Measurements from ENCODE around the gene RPH3AL.
"Not testable (repeated sequence)": the region's sequence is repeated elsewhere in the genome, so short reads cannot be mapped to it uniquely, and the experiment has no call there.

The RPH3AL gene

GRCh38 chr17:178292-179065, 174.1 kb downstream of the RPH3AL start:
- no peaks in the 10 kb centered on the region for H3K36me3 ChIP-seq (ENCODE audit: control insufficient read depth, insufficient read depth, low read length)
- peaks cover 7% of the 10 kb centered on the region for H3K4me1 ChIP-seq (ENCODE audit: control insufficient read depth, insufficient read depth, low read length)
- no peak overlapping the region for H3K27ac ChIP-seq (ENCODE audit: insufficient read depth, low read depth, low read length, poor library complexity, severe bottlenecking)
- peaks cover 63% of the 10 kb centered on the region for H3K27me3 ChIP-seq (ENCODE audit: control insufficient read depth, insufficient read depth, low read length, poor library complexity, severe bottlenecking)
- no peak overlapping the region for H3K4me3 ChIP-seq (ENCODE audit: insufficient read depth, low read depth, low read length)
- 93% methylated on average over 12 of the region's 12 CpGs for WGBS, 2 experiments
- no peaks in the 10 kb centered on the region for H3K9me3 ChIP-seq (ENCODE audit: control insufficient read depth, low read length)

GRCh38 chr17:177762-178161, 174.8 kb downstream of the RPH3AL start:
- Histone ChIP-seq H3K4me3 (ENCODE audit: insufficient read depth, low read depth, low read length) (no peak overlapping the region), H3K27ac (ENCODE audit: insufficient read depth, low read depth, low read length, poor library complexity, severe bottlenecking) (no peak overlapping the region), H3K36me3 (ENCODE audit: control insufficient read depth, insufficient read depth, low read length) (no peaks in the 10 kb centered on the region), H3K4me1 (ENCODE audit: control insufficient read depth, insufficient read depth, low read length) (peaks cover 7% of the 10 kb centered on the region), H3K27me3 (ENCODE audit: control insufficient read depth, insufficient read depth, low read length, poor library complexity, severe bottlenecking) (peaks cover 56% of the 10 kb centered on the region), H3K9me3 (ENCODE audit: control insufficient read depth, low read length) (no peaks in the 10 kb centered on the region)
- 91 to 92% methylated on average over 6 of the region's 6 CpGs for WGBS, 2 experiments

- H3K4me1 ChIP-seq (ENCODE audit: control insufficient read depth, insufficient read depth, low read length): peaks cover 7% of the 10 kb centered on the region
- no peaks in the 10 kb centered on the region for H3K36me3 ChIP-seq (ENCODE audit: control insufficient read depth, insufficient read depth, low read length)
- no peak overlapping the region for H3K4me3 ChIP-seq (ENCODE audit: insufficient read depth, low read depth, low read length)
- WGBS, 2 experiments: 81 to 84% methylated on average over 3 of the region's 3 CpGs
- H3K27me3 ChIP-seq (ENCODE audit: control insufficient read depth, insufficient read depth, low read length, poor library complexity, severe bottlenecking): peaks cover 49% of the 10 kb centered on the region
- H3K9me3 ChIP-seq (ENCODE audit: control insufficient read depth, low read length): no peaks in the 10 kb centered on the region
- no peak overlapping the region for H3K27ac ChIP-seq (ENCODE audit: insufficient read depth, low read depth, low read length, poor library complexity, severe bottlenecking)
Observed at GRCh38 chr17:177155-177554, 175.5 kb downstream of the RPH3AL start.

GRCh38 chr17:173166-173911, 179.3 kb downstream of the RPH3AL start:
- 91 to 93% methylated on average over 10 of the region's 10 CpGs for WGBS, 2 experiments
- no peak overlapping the region for H3K27ac ChIP-seq (ENCODE audit: insufficient read depth, low read depth, low read length, poor library complexity, severe bottlenecking)

GRCh38 chr17:172401-172800, 180.2 kb downstream of the RPH3AL start:
- Histone ChIP-seq H3K9me3 (ENCODE audit: control insufficient read depth, low read length) (no peaks in the 10 kb centered on the region), H3K36me3 (ENCODE audit: control insufficient read depth, insufficient read depth, low read length) (no peaks in the 10 kb centered on the region), H3K4me1 (ENCODE audit: control insufficient read depth, insufficient read depth, low read length) (no peaks in the 10 kb centered on the region), H3K27me3 (ENCODE audit: control insufficient read depth, insufficient read depth, low read length, poor library complexity, severe bottlenecking) (peaks cover 2% of the 10 kb centered on the region), H3K4me3 (ENCODE audit: insufficient read depth, low read depth, low read length) (no peak overlapping the region), H3K27ac (ENCODE audit: insufficient read depth, low read depth, low read length, poor library complexity, severe bottlenecking) (no peak overlapping the region)
- 94 to 97% methylated on average over 11 of the region's 11 CpGs for WGBS, 2 experiments

More at GRCh38 chr17:173166-173911, 179.3 kb downstream of the RPH3AL start:
- Histone ChIP-seq H3K9me3 (ENCODE audit: control insufficient read depth, low read length) (no peaks in the 10 kb centered on the region), H3K4me3 (ENCODE audit: insufficient read depth, low read depth, low read length) (no peak overlapping the region), H3K36me3 (ENCODE audit: control insufficient read depth, insufficient read depth, low read length) (no peaks in the 10 kb centered on the region), H3K27me3 (ENCODE audit: control insufficient read depth, insufficient read depth, low read length, poor library complexity, severe bottlenecking) (peaks cover 11% of the 10 kb centered on the region), H3K4me1 (ENCODE audit: control insufficient read depth, insufficient read depth, low read length) (no peaks in the 10 kb centered on the region)

GRCh38 chr17:171871-172270, 180.7 kb downstream of the RPH3AL start:
- Histone ChIP-seq H3K27ac (ENCODE audit: insufficient read depth, low read depth, low read length, poor library complexity, severe bottlenecking) (no peak overlapping the region), H3K36me3 (ENCODE audit: control insufficient read depth, insufficient read depth, low read length) (no peaks in the 10 kb centered on the region), H3K4me1 (ENCODE audit: control insufficient read depth, insufficient read depth, low read length) (no peaks in the 10 kb centered on the region), H3K27me3 (ENCODE audit: control insufficient read depth, insufficient read depth, low read length, poor library complexity, severe bottlenecking) (no peaks in the 10 kb centered on the region), H3K9me3 (ENCODE audit: control insufficient read depth, low read length) (no peaks in the 10 kb centered on the region), H3K4me3 (ENCODE audit: insufficient read depth, low read depth, low read length) (no peak overlapping the region)
- 91% methylated on average over 12 of the region's 13 CpGs for WGBS, 2 experiments

DNA sequence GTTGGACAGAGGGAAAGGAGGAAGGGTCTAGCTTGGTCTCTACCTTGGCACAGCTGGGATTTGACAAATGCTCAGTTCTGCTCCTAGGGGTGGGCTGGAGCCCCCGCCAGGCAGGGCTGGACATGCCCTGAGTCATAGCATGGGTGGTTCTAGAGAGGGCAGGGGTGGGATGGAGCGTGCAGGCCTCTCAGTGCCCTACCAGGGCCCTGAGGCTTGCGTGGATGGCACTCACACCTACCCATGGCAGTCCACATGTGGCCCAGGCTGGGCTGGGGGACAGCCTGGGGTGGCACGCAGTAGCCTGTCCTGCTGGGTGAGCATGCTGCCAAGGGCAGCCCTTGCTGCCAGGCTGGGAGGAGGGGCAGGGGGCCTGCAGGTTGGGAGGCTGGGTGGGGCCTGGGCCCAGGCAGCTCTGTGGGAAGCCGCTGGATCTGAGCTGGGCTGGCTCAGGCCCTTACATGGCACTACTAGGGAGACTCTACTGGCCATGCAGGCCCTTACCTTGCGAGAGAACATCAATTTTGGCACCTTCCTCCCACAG, 182.4 kb downstream of the RPH3AL start:
- H3K27me3 ChIP-seq (ENCODE audit: control insufficient read depth, insufficient read depth, low read length, poor library complexity, severe bottlenecking): no peaks in the 10 kb centered on the region
- H3K9me3 ChIP-seq (ENCODE audit: control insufficient read depth, low read length): no peaks in the 10 kb centered on the region
- no peak overlapping the region for H3K4me3 ChIP-seq (ENCODE audit: insufficient read depth, low read depth, low read length)
- no peaks in the 10 kb centered on the region for H3K4me1 ChIP-seq (ENCODE audit: control insufficient read depth, insufficient read depth, low read length)
- no peaks in the 10 kb centered on the region for H3K36me3 ChIP-seq (ENCODE audit: control insufficient read depth, insufficient read depth, low read length)
- H3K27ac ChIP-seq (ENCODE audit: insufficient read depth, low read depth, low read length, poor library complexity, severe bottlenecking): no peak overlapping the region
- 94 to 96% methylated on average over 6 of the region's 6 CpGs for WGBS, 2 experiments

- H3K9me3 ChIP-seq (ENCODE audit: control insufficient read depth, low read length): not testable (repeated sequence)
Observed at GRCh38 chr17:168614-169013, 184.0 kb downstream of the RPH3AL start.

GRCh38 chr17:165939-166338, 186.7 kb downstream of the RPH3AL start:
- H3K4me3 ChIP-seq (ENCODE audit: insufficient read depth, low read depth, low read length): no peak overlapping the region
- no peaks in the 10 kb centered on the region for H3K36me3 ChIP-seq (ENCODE audit: control insufficient read depth, insufficient read depth, low read length)
- no peaks in the 10 kb centered on the region for H3K4me1 ChIP-seq (ENCODE audit: control insufficient read depth, insufficient read depth, low read length)
- no peaks in the 10 kb centered on the region for H3K27me3 ChIP-seq (ENCODE audit: control insufficient read depth, insufficient read depth, low read length, poor library complexity, severe bottlenecking)
- WGBS, 2 experiments: 91% methylated on average over 14 of the region's 14 CpGs
- H3K27ac ChIP-seq (ENCODE audit: insufficient read depth, low read depth, low read length, poor library complexity, severe bottlenecking): no peak overlapping the region
- H3K9me3 ChIP-seq (ENCODE audit: control insufficient read depth, low read length): no peaks in the 10 kb centered on the region

More at GRCh38 chr17:168614-169013, 184.0 kb downstream of the RPH3AL start:
- not testable (repeated sequence) for H3K27ac ChIP-seq (ENCODE audit: insufficient read depth, low read depth, low read length, poor library complexity, severe bottlenecking); H3K27me3 ChIP-seq (ENCODE audit: control insufficient read depth, insufficient read depth, low read length, poor library complexity, severe bottlenecking); H3K36me3 ChIP-seq (ENCODE audit: control insufficient read depth, insufficient read depth, low read length); H3K4me1 ChIP-seq (ENCODE audit: control insufficient read depth, insufficient read depth, low read length); H3K4me3 ChIP-seq (ENCODE audit: insufficient read depth, low read depth, low read length)
- WGBS, 2 experiments: 90 to 94% methylated on average over 9 of the region's 11 CpGs

Data from ectodermal cell (in vitro differentiated cells).